GM12865 (cell line): ENCODE measurements around the gene ZNF490.

Source experiments
- DNase-seq: peaks from one replicate; pipeline ENCODE4 v3.0.0; 2010; ENCODE audit warnings: low read depth
- H3K4me3 ChIP-seq: 2 replicates; pipeline ENCODE4 v1.5.1; 2011; ENCODE audit warnings: mild to moderate bottlenecking, low read depth, low read length, control low read depth
- CTCF ChIP-seq: IDR thresholded peaks from 2 replicates; pipeline ENCODE4 v1.5.1; 2011; ENCODE audit warnings: low read length, control low read depth, low read depth, inconsistent platforms; ENCODE audit not compliant: insufficient read depth; ENCODE audit errors: missing control alignments

Gene ZNF490

GRCh38 chr19:12597594-12597993, 13.0 kb downstream of the ZNF490 start:
- H3K4me3 ChIP-seq, result no peak overlapping the region
- TF ChIP-seq CTCF, result no peak
- no peak for DNase-seq

DNA sequence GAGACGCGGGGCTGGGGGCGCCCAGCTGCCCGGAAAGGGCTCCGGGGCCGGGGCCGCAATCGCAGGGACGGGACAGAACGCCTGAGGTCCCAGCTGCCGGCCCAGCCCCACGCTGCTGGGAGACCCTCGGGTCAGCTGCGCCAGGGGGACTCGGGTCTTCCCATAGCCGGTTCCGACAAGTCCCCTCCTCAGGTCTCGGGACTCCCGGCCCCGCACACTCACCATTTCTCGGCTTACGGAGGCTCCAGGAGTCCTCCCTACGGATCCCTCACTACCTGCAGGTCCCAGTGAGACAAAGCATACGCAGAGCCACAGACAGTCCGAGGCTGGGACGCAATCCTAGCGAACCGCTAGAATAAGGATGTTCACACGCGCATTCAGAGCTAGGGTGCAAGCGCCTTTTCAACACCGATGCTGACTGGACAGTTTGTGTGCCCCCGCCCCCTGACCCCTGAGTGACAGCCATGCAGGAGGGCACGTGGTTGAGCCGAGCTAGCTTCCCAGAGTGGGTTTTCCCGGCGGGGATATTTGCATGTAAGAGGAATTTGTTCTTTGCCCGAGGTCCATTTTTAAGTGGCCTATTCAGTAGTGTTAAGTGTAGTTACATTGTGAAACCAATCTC, 13.6 kb downstream of the ZNF490 start:
- DNase-seq, result no peak
- TF ChIP-seq CTCF, result no peak
- H3K4me3 ChIP-seq, result no peak overlapping the region

GRCh38 chr19:12596485-12596884, 14.1 kb downstream of the ZNF490 start:
- no peak for DNase-seq
- H3K4me3 ChIP-seq, result no peak overlapping the region
- no peak for TF ChIP-seq CTCF

GRCh38 chr19:12581100-12581499, 29.5 kb downstream of the ZNF490 start:
- no peak for DNase-seq
- H3K4me3 ChIP-seq, result no peak overlapping the region
- TF ChIP-seq CTCF, result no peak

GRCh38 chr19:12580180-12580694, 30.4 kb downstream of the ZNF490 start:
- TF ChIP-seq CTCF, result no peak
- H3K4me3 ChIP-seq, result no peak overlapping the region
- no peak for DNase-seq

GRCh38 chr19:12578641-12579040, 32.0 kb downstream of the ZNF490 start:
- no peak for DNase-seq
- no peak overlapping the region for H3K4me3 ChIP-seq

More at GRCh38 chr19:12578641-12579040, 32.0 kb downstream of the ZNF490 start:
- no peak for TF ChIP-seq CTCF
